Measurements from ENCODE around the gene EDIL3.

GRCh38 chr5:84298628-84299027, 86.1 kb downstream of the EDIL3 start:
- TF ChIP-seq CTCF (conservative IDR thresholded peaks at IDR 0.05 in 1 of 2, IDR thresholded peaks at IDR 0.05 in 1 of 2; ENCODE audit: low read depth in 1 of 2, low read length in 2 of 2): no peak
- TF ChIP-seq EZH2 (IDR thresholded peaks at IDR 0.05; ENCODE audit: low read length, missing control alignments): no peak

Measured in fibroblast of lung (primary cell).